Measurements from ENCODE around the gene RASL10B. TPM values are rescaled to one million over a fixed set of nuclear protein-coding genes. Genes with fewer than 3 reads are reported as not detected.

The RASL10B gene
- total RNA-seq, 4 donors from 2014 or later = 0.94 to 14.5 (median 3.5) TPM

DNA sequence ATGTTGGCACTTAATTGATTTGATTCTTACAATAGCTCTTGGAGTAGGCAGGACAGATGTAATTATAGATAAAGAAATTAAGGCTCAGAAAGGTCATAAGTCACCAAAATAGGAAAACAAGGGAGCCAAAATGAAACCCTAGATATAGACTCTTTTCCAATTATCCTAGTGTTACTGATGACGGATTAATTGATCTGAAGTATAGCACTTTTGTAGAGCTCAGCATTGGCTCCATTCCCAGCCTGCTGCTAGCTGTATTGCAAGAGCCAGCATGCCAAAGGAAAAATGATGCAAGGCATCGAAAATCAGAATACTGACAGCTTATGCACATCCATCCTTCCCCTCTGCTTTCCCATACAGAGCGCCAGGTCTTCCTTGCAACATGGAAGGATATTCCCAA, 21.6 kb upstream of the RASL10B start:
- peaks cover 0 to 20% of the 10 kb centered on the region in 2 donors for H3K36me3 ChIP-seq
- DNase-seq = no peak
- no peak for TF ChIP-seq POLR2A (IDR thresholded peaks at IDR 0.05)
- TF ChIP-seq, protein P1, sequence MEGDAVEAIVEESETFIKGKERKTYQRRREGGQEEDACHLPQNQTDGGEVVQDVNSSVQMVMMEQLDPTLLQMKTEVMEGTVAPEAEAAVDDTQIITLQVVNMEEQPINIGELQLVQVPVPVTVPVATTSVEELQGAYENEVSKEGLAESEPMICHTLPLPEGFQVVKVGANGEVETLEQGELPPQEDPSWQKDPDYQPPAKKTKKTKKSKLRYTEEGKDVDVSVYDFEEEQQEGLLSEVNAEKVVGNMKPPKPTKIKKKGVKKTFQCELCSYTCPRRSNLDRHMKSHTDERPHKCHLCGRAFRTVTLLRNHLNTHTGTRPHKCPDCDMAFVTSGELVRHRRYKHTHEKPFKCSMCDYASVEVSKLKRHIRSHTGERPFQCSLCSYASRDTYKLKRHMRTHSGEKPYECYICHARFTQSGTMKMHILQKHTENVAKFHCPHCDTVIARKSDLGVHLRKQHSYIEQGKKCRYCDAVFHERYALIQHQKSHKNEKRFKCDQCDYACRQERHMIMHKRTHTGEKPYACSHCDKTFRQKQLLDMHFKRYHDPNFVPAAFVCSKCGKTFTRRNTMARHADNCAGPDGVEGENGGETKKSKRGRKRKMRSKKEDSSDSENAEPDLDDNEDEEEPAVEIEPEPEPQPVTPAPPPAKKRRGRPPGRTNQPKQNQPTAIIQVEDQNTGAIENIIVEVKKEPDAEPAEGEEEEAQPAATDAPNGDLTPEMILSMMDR (IDR thresholded peaks at IDR 0.05) = no peak
- intact Hi-C loops (cut with DNase I) = no loop called here
- H3K4me1 ChIP-seq = peaks cover 2 to 5% of the 10 kb centered on the region in 2 donors
- no peak overlapping the region for H3K27ac ChIP-seq
- H3K27me3 ChIP-seq = no peaks in the 10 kb centered on the region
- no peaks in the 10 kb centered on the region for H3K9me3 ChIP-seq
- H3K4me3 ChIP-seq (replicated peaks in 1 of 3) = no peak overlapping the region
- WGBS, 2 donors = 82 to 90% methylated on average over 3 of the region's 3 CpGs

DNA sequence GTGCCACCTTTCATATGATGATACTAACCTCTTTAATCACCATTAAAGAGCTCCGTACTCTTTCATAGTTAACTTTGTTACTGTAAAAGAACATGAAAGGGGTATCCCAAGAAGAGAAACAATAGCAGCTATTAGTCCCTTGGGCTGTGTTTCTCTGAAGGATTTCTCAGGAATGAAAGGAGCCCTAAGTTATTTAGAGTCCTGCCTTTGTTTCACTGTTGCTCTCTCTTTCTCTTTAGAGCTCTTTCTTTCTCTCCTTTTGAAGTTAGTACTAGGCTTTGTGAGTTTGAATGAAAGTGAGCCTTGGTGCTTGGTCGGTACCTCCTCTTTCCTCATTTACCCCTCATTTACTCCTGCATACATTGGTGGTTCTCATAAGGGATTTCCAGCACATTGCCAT, 20.5 kb upstream of the RASL10B start:
- no peak for DNase-seq
- H3K27me3 ChIP-seq = no peaks in the 10 kb centered on the region
- WGBS, 2 donors = 92 to 97% methylated on average over 2 of the region's 2 CpGs
- H3K4me1 ChIP-seq = peaks cover 2 to 14% of the 10 kb centered on the region in 2 donors
- intact Hi-C loops (cut with DNase I) = no loop called here
- no peak for TF ChIP-seq POLR2A (IDR thresholded peaks at IDR 0.05)
- TF ChIP-seq, protein P1 (IDR thresholded peaks at IDR 0.05) = no peak
- H3K4me3 ChIP-seq (replicated peaks in 1 of 3) = no peak overlapping the region
- peaks cover 0 to 20% of the 10 kb centered on the region in 2 donors for H3K36me3 ChIP-seq
- H3K27ac ChIP-seq = no peak overlapping the region
- no peaks in the 10 kb centered on the region for H3K9me3 ChIP-seq

DNA sequence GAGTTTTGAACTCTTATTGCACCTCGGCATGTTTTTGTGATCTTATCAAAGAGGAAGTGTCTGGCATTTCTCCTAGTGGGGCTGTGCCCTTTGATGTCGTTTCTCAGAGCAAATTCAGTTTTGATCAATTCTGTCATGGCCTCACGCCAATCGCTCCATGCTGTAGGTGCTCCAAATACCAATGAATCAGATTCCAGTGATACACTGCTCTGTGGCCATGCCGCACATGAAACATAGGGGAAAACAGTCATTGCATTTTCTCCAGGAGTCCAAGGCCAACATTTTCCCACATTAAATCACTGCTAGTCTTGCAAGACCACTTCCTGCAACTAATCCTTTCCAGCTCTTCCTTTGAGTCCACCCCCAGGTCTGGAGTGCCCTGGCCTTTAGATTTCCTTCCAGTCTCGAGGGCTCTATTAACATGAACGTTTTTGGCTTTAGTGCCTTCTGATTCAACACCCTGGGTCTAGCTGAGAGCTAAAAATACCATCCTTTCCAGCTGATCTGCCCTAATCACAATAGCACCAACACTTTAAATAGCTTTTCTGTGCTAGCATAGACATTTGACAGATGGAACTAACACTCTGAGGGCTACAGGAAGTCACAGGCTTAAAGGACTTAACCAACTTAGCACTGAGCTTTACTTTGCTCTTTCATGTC, 18.2 kb upstream of the RASL10B start:
- Histone ChIP-seq H3K36me3 (peaks cover 0 to 20% of the 10 kb centered on the region in 2 donors), H3K4me3 (replicated peaks in 1 of 3) (no peak overlapping the region), H3K27me3 (no peaks in the 10 kb centered on the region), H3K9me3 (no peaks in the 10 kb centered on the region), H3K27ac (no peak overlapping the region), H3K4me1 (peaks cover 17 to 35% of the 10 kb centered on the region in 2 donors)
- intact Hi-C loops (cut with DNase I) = no loop called here
- 51 to 58% methylated on average over 7 of the region's 7 CpGs for WGBS, 2 donors
- no peak for TF ChIP-seq POLR2A (IDR thresholded peaks at IDR 0.05)
- TF ChIP-seq, protein P1 (IDR thresholded peaks at IDR 0.05) = no peak
- DNase-seq = no peak

DNA sequence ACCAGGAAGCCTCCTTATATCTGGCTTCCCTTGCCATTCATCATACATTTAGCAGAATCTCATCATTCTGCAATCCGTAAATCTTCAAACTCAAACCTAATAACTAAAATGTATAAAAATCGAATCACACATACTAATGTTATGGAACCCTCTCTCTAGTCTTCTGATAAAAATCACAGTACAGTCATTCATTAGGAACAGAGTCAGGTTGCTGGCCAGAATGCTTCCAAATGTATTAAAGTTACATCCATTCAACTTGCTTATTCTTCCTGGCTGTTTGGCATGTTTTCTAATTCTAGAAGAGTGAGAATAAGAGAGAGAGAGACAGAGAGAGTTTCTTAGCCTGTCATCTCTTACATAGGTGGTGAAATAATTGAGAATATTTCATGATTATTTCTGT, 16.5 kb upstream of the RASL10B start:
- peaks cover 0 to 11% of the 10 kb centered on the region in 2 donors for H3K36me3 ChIP-seq
- H3K4me3 ChIP-seq (replicated peaks in 1 of 3) = no peak overlapping the region
- H3K27ac ChIP-seq = no peak overlapping the region
- intact Hi-C loops (cut with DNase I) = no loop called here
- no peak for TF ChIP-seq POLR2A (IDR thresholded peaks at IDR 0.05)
- TF ChIP-seq, protein P1 (IDR thresholded peaks at IDR 0.05) = no peak
- DNase-seq = no peak
- H3K9me3 ChIP-seq = no peaks in the 10 kb centered on the region
- H3K27me3 ChIP-seq = no peaks in the 10 kb centered on the region
- H3K4me1 ChIP-seq = peaks cover 22 to 35% of the 10 kb centered on the region in 2 donors
- WGBS, 2 donors = 88 to 91% methylated on average over 2 of the region's 2 CpGs

DNA sequence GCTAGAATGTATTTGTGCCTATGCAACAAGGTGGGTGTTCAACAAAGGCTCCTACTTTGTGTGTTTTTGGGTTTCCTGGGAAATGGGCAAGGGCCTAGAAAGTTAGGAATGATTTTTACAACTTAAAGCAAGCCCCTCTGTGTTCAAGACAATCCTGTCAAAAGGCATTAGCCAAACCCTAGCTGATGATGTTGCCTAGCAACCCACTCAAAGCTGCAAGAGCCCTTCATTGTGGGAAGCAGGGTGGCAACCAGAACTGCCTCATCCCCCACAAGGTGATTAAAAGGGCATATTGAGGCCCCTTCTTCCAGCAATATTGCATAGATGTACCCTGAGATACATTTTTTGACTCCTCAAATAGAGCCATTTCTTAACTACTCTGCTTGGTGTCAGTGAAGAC, 16.0 kb upstream of the RASL10B start:
- no peak for TF ChIP-seq POLR2A (IDR thresholded peaks at IDR 0.05)
- TF ChIP-seq, protein P1 (IDR thresholded peaks at IDR 0.05) = no peak
- intact Hi-C loops (cut with DNase I) = no loop called here
- H3K4me1 ChIP-seq = peaks cover 22 to 35% of the 10 kb centered on the region in 2 donors
- peaks cover 0 to 7% of the 10 kb centered on the region in 2 donors for H3K36me3 ChIP-seq
- no peak overlapping the region for H3K27ac ChIP-seq
- DNase-seq = no peak
- H3K9me3 ChIP-seq = no peaks in the 10 kb centered on the region
- H3K4me3 ChIP-seq (replicated peaks in 1 of 3) = no peak overlapping the region
- no peaks in the 10 kb centered on the region for H3K27me3 ChIP-seq

Measured in thyroid gland (tissue), 4 donors.